Muscle of back (tissue), 13 donors: ENCODE results near the gene TRIM58. TPM values are rescaled to one million over a fixed set of nuclear protein-coding genes. Genes with fewer than 3 reads are reported as not detected.

Experiments
- DNase-seq, 3 donors: peaks; one replicate each; pipeline versions ENCODE4 v3.0.0 to v3.0.0-alpha.2; 2013
- long read RNA-seq, 9 donors: transcript quantifications; one replicate each; lab custom pipeline, GENCODE V29; 2026
- polyA plus RNA-seq, 10 donors: library from polyadenylated mRNA; unstranded; fragments of 120-200 nt; gene quantifications; one replicate each; pipeline ENCODE4 v1.2.1, GENCODE V29; 2013; ENCODE audit not compliant: insufficient read length in 10 of 10

The TRIM58 gene, protein sequence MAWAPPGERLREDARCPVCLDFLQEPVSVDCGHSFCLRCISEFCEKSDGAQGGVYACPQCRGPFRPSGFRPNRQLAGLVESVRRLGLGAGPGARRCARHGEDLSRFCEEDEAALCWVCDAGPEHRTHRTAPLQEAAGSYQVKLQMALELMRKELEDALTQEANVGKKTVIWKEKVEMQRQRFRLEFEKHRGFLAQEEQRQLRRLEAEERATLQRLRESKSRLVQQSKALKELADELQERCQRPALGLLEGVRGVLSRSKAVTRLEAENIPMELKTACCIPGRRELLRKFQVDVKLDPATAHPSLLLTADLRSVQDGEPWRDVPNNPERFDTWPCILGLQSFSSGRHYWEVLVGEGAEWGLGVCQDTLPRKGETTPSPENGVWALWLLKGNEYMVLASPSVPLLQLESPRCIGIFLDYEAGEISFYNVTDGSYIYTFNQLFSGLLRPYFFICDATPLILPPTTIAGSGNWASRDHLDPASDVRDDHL
- polyA plus RNA-seq, result 10 to 100 TPM in 1 of 10 donors, 1 to 10 TPM in 9; 2.3 to 11.2 (median 4.2) TPM
- long read RNA-seq, donor 1, result 0 reads
- long read RNA-seq, donor 2, partial matches to known transcripts, result 0 of 1 reads
- long read RNA-seq, donor 2, other reads (novel, unspliced or antisense), result 0 of 1 reads
- long read RNA-seq, donor 3, result 0 reads
- long read RNA-seq, donor 4, result 0 reads
- long read RNA-seq, donor 5, partial matches to known transcripts, result 0 of 1 reads
- long read RNA-seq, donor 5, other reads (novel, unspliced or antisense), result 0 of 1 reads
- long read RNA-seq, donor 6, partial matches to known transcripts, result 0 of 1 reads
- long read RNA-seq, donor 6, other reads (novel, unspliced or antisense), result 0 of 1 reads
- long read RNA-seq, donor 7, partial matches to known transcripts, result 0 of 2 reads
- long read RNA-seq, donor 7, other reads (novel, unspliced or antisense), result 0 of 2 reads
- long read RNA-seq, donor 8, result 0 reads
- long read RNA-seq, donor 9, result 0 reads

DNA sequence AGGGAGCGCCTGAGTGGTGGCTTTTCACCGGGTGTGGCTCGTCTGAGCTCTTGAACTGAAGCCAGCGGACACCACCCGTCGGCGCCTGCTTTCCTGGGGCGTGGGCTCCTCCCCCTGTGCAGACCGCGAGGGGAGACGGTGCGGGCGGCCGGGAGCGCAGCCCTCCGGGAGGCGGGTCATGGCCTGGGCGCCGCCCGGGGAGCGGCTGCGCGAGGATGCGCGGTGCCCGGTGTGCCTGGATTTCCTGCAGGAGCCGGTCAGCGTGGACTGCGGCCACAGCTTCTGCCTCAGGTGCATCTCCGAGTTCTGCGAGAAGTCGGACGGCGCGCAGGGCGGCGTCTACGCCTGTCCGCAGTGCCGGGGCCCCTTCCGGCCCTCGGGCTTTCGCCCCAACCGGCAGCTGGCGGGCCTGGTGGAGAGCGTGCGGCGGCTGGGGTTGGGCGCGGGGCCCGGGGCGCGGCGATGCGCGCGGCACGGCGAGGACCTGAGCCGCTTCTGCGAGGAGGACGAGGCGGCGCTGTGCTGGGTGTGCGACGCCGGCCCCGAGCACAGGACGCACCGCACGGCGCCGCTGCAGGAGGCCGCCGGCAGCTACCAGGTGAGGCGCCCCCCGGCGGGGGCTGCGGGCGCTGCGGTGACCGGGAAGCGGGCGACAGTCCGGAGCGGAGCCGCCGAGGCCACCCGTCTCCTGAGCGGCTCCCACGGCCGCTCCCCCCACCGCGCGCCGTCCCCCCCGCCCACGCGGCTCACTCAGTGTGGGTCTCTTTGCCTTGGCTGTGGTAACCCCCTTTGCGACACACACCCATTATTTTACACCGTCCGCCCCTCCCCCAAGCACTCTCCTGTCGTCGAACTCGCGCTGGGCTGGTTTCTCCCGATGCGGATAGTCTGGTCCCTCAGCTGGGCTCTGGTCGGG is at the start of gene TRIM58:
Gene TRIM58, plus strand, starts transcription at position 119 of the 916 bp plus-strand sequence. Its CDS starts 60 bp downstream, at position 179.
- DNase-seq, result peak in 2 of 3 donors; percentile 10 to 28

DNA sequence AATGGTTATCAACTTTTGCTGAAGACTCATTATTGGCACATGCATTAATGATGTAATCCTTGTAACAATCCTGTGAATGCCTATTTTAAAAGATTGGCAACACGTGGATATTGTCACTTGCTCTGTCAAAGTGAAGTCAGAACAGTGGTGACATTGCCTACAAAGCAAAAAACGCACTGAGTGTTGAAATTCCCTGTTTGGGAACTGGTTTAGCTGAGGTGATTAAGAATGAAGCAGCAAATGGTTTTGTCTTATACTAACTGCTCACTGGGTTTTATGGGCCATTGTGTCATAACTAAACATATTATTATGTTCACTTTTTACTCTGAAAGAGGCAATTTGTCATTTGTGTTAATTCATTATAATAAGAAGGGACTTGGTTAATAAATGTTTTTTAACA is 44.4 kb upstream of the TRIM58 start:
- no peak for DNase-seq

- no peak for DNase-seq
Observed at GRCh38 chr1:247822060-247822459, 34.9 kb upstream of the TRIM58 start.

DNA sequence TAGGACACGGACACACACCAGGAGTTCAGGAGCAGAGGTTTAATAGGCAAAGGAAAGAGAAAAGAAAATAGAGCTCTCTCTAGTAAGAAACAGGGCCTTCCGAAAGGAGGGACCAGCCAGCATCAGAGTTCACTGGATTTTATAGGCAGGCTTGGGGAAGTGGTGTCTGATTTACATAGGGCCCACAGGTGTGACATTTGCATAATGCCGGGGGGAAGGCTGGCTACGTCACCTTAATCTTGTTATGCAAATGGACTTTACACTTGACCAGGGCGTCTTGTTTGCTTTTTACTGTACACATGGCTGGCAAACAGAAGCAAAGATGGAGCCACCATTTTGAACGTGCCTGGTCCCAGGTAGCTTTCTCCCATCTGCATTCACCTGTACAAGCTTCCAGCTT is 33.0 kb upstream of the TRIM58 start, which contains the start of gene OR14A16:
Gene OR14A16, minus strand, starts transcription at position 97 of the 400 bp plus-strand sequence. CDS start 8,390 bp downstream, outside the sequence.
- DNase-seq, result no peak

DNA sequence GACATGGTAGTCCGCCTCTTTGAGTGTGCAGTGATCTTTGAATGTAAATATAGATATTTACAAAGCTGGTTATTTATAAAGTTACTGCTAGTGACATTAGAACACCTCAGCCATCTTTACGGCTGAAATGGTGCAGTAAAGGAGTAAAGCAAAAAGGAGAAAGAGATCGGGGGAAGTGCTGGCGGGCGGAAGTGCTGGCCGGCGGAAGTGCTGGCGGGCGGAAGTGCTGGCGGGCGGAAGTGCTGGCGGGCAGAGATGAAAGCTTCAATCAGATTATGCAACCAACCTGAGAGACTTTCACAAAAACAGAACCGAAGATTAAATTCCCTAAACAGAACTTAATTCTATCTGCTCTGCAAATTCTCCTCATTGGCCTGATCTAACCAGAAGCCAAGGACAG is 31.6 kb upstream of the TRIM58 start:
- DNase-seq, result no peak

GRCh38 chr1:247829656-247830055 is 27.3 kb upstream of the TRIM58 start:
- DNase-seq, result no peak

- DNase-seq, result no peak
Observed at GRCh38 chr1:247833601-247834000, 23.4 kb upstream of the TRIM58 start.

- DNase-seq, result no peak
Observed at GRCh38 chr1:247840818-247841217, 16.2 kb upstream of the TRIM58 start.

GRCh38 chr1:247841796-247842195 is 15.2 kb upstream of the TRIM58 start, which contains the start of gene OR11L1:
OR11L1 (minus strand) TSS chr1:247841896; CDS start chr1:247841896, 0 bp downstream.
- DNase-seq, result no peak

- no peak for DNase-seq
Observed at GRCh38 chr1:247843411-247843810, 13.6 kb upstream of the TRIM58 start.

GRCh38 chr1:247845011-247845692 is 11.8 kb upstream of the TRIM58 start:
- no peak for DNase-seq

GRCh38 chr1:247845693-247846017 is 11.3 kb upstream of the TRIM58 start:
- DNase-seq, result no peak

GRCh38 chr1:247848346-247848745 is 8.6 kb upstream of the TRIM58 start:
- no peak for DNase-seq

DNA sequence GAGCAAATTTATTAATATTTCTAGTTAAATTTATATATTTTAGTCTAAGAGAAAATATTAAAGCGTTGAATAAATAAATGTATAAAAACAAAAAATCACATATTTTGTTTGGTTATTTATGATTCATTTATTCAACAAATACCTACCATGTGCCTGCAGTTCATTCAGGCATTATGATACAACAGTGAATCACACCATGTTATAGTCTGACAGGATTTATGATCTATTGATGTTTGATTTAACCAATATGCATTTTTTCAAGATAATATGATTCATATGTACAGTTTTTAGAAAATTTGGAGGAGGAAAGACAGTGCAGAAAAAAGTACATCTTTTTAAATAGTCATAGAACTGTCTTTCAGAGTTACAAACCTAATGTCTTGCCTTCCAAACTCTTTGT is 7.4 kb upstream of the TRIM58 start:
- no peak for DNase-seq

GRCh38 chr1:247854899-247855545 is 2.0 kb upstream of the TRIM58 start:
- DNase-seq, result peak in 1 of 3 donors; percentile 10

DNA sequence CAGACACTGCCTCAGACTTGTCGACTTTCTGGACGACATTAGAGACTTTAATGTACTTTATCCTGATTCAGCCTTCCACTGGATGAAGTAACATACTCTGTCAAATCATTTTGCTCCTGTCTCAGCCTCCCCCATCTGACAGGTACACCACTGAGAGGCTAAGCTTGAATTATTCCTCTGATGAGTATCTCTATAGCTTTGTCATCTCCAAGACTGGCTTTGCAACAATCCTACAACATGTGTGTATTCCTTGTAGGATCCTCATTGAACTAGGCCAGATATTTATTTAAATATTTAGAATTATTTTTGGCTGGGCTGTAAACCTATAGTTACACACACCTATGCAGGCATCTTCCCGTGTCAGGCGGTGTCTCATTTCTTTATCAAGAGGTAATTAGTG is 1.1 kb upstream of the TRIM58 start:
- no peak for DNase-seq

- DNase-seq, result no peak
Observed at GRCh38 chr1:247857985-247858619, 1.1 kb downstream of the TRIM58 start.

DNA sequence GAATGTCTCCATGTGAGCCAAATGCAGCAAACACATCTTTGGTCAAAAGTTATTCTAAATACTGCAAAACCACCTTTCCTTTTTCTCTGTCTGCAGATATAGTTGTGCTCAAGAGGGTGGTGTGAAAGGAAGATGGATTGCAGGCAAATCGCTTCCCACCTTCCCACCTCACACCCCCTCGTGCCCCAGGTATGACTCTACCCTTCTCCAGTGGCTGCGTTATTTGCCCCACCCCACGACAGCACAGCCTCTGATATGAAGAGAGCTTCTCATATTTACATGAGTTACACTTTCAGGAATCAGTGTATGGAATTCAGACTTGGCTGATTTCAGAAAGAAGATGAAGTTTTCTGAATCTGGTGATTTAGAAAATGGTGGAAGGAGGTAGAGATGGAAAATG is 5.8 kb downstream of the TRIM58 start:
- no peak for DNase-seq

- no peak for DNase-seq
Observed at GRCh38 chr1:247864644-247865043, 7.7 kb downstream of the TRIM58 start.

GRCh38 chr1:247865416-247865815 is 8.4 kb downstream of the TRIM58 start:
- DNase-seq, result no peak
